Stimulated activated naive CD8-positive, alpha-beta T cell treated with anti-CD3 and anti-CD28 coated beads, Interleukin-15, amount 100 ng/mL, for 72 hours (primary cell): ENCODE measurements around the gene CPLX1.

Experiments
- ATAC-seq: fragments of 150-1000 bp; cut with Tn5 transposase; 2 replicates; pipeline ENCODE4 v1.10.0; 2021; ENCODE audit warnings: mild to moderate bottlenecking, moderate library complexity
- DNase-seq, 2 donors: peaks; one replicate each; pipeline ENCODE4 v3.0.0; 2021 to 2022
- H3K27ac Mint-ChIP-seq, 2 donors: one replicate each; pipeline ENCODE4 v1.8.0; 2022; ENCODE audit warnings: mild to moderate bottlenecking in 2 of 2, mixed read lengths in 2 of 2, moderate library complexity in 2 of 2
- H3K27me3 Mint-ChIP-seq: one replicate; pipeline ENCODE4 v1.8.0; 2022; ENCODE audit warnings: mixed read lengths
- H3K4me1 Mint-ChIP-seq: one replicate; pipeline ENCODE4 v1.8.0; 2022; ENCODE audit warnings: mild to moderate bottlenecking, mixed read lengths
- H3K4me3 Mint-ChIP-seq, 2 donors: one replicate each; pipeline ENCODE4 v1.8.0; 2022; ENCODE audit warnings: mild to moderate bottlenecking in 2 of 2, mixed read lengths in 2 of 2, moderate library complexity in 1 of 2
- H3K9me3 Mint-ChIP-seq, 2 donors: one replicate each; pipeline ENCODE4 v1.8.0; 2022; ENCODE audit warnings: mixed read lengths in 2 of 2

CPLX1 gene

GRCh38 chr4:825971-826330 is at the start of gene CPLX1:
CPLX1 (minus strand) TSS chr4:826129; CDS start chr4:824522, 1,607 bp downstream.
- H3K4me1 Mint-ChIP-seq: peaks cover 8% of the 10 kb centered on the region
- peaks cover 85% of the 10 kb centered on the region for H3K27me3 Mint-ChIP-seq
- no peak for DNase-seq
- H3K9me3 Mint-ChIP-seq: no peaks in the 10 kb centered on the region
- no peak for ATAC-seq
- H3K4me3 Mint-ChIP-seq: peak within 1 kb of the TSS; percentile 53 to 60
- H3K27ac Mint-ChIP-seq: no peak within 1 kb of the TSS

GRCh38 chr4:874971-875817 is 49.3 kb upstream of the CPLX1 start:
- H3K9me3 Mint-ChIP-seq: no peaks in the 10 kb centered on the region
- peak overlapping the region; percentile 23 to 91 for H3K27ac Mint-ChIP-seq
- no peaks in the 10 kb centered on the region for H3K27me3 Mint-ChIP-seq
- H3K4me1 Mint-ChIP-seq: peaks cover 30% of the 10 kb centered on the region
- DNase-seq: no peak
- ATAC-seq: no peak
- no peak overlapping the region for H3K4me3 Mint-ChIP-seq

GRCh38 chr4:874056-874455 is 48.1 kb upstream of the CPLX1 start:
- ATAC-seq: no peak
- DNase-seq: no peak
- Mint-ChIP-seq H3K27me3 (no peaks in the 10 kb centered on the region), H3K9me3 (no peaks in the 10 kb centered on the region), H3K27ac (no peak overlapping the region), H3K4me1 (peaks cover 19% of the 10 kb centered on the region), H3K4me3 (no peak overlapping the region)

DNA sequence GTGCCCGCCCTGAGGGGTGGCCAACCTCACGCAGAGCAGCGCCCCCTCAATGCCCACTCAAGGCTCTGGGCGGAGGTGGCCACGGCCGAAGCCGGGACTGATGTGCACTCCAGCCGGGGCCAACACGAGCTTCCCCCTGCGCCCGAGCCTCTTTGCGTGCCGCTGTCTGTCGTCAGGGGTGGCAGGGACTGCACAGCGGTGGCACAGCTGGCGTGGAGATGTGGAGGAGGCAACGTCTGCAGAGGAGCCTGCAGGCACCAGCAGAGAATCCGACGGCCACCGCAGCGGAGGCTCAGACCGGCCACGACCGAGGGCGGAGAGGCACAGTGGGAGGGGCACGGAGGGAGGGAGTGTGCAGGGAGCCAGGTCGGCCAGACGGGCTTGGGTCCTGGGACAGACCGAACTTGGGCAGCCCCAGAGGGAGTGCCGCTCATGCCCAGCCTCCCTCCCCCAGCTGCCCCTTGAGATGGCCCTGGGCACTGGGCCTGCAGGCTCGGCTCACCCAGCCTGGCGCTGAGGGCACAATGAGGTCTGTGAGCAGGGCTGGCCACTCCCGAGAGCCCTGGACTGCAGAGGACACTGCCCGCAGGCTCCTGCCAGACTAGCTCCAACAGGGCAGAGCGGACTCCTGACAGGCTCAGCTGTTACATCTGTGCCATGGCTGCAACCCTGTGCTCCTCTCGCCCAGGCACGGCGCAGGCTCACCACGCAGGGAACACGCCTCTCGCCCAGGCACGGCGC is 46.5 kb upstream of the CPLX1 start:
- Mint-ChIP-seq H3K27me3 (no peaks in the 10 kb centered on the region), H3K27ac (no peak overlapping the region), H3K4me3 (no peak overlapping the region), H3K4me1 (peaks cover 6% of the 10 kb centered on the region), H3K9me3 (no peaks in the 10 kb centered on the region)
- DNase-seq (no peak), ATAC-seq (peak; percentile 25)

DNA sequence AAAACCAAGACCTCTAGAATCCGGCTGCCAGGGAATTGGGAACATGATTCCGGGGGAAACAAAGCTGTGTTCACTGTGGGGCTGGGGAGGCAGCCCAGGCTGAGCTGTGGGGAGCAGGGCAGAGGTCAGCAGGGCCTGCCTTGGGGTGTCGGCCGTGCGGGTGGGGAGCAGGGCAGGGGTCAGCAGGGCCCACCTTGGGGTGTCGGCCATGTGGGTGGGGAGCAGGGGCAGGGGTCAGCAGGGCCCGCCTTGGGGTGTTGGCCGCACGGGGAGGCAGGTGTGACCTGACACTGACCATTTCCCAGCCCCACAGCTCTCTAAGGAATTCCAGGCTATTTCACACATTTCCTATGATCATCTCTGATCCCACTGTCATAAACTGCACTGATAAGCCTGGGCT is 45.6 kb upstream of the CPLX1 start:
- ATAC-seq (no peak), DNase-seq (no peak)
- no peaks in the 10 kb centered on the region for H3K27me3 Mint-ChIP-seq
- H3K4me3 Mint-ChIP-seq: no peak overlapping the region
- H3K4me1 Mint-ChIP-seq: no peaks in the 10 kb centered on the region
- H3K27ac Mint-ChIP-seq: no peak overlapping the region
- H3K9me3 Mint-ChIP-seq: no peaks in the 10 kb centered on the region

- Mint-ChIP-seq H3K9me3 (no peaks in the 10 kb centered on the region), H3K4me1 (no peaks in the 10 kb centered on the region), H3K4me3 (no peak overlapping the region), H3K27ac (no peak overlapping the region), H3K27me3 (no peaks in the 10 kb centered on the region)
- DNase-seq (no peak), ATAC-seq (no peak)
These were observed 45.0 kb upstream of the CPLX1 start for GRCh38 chr4:870951-871350.

DNA sequence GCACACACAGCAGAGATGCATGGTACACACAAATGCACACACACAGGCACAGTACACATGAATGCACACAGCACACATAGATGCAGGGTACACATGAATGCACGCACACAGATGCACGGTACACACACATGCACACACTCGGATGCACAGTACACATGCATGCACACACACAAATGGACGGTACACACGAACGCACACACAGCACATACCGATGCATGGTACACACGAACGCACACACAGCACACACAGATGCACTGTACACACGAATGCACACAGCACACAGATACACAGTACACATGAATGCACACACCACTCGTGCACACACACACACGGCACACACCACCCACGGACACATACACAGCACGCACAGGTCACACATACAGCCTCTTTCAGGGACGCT is 43.8 kb upstream of the CPLX1 start:
- H3K4me3 Mint-ChIP-seq: no peak overlapping the region
- no peak for DNase-seq
- no peaks in the 10 kb centered on the region for H3K9me3 Mint-ChIP-seq
- no peaks in the 10 kb centered on the region for H3K4me1 Mint-ChIP-seq
- peak overlapping the region in 1 of 2 donors; percentile 27 for H3K27ac Mint-ChIP-seq
- no peaks in the 10 kb centered on the region for H3K27me3 Mint-ChIP-seq
- ATAC-seq: no peak

GRCh38 chr4:868421-868820 is 42.5 kb upstream of the CPLX1 start:
- no peak overlapping the region for H3K27ac Mint-ChIP-seq
- H3K4me3 Mint-ChIP-seq: no peak overlapping the region
- no peak for ATAC-seq
- H3K9me3 Mint-ChIP-seq: no peaks in the 10 kb centered on the region
- no peaks in the 10 kb centered on the region for H3K4me1 Mint-ChIP-seq
- no peak for DNase-seq
- no peaks in the 10 kb centered on the region for H3K27me3 Mint-ChIP-seq

DNA sequence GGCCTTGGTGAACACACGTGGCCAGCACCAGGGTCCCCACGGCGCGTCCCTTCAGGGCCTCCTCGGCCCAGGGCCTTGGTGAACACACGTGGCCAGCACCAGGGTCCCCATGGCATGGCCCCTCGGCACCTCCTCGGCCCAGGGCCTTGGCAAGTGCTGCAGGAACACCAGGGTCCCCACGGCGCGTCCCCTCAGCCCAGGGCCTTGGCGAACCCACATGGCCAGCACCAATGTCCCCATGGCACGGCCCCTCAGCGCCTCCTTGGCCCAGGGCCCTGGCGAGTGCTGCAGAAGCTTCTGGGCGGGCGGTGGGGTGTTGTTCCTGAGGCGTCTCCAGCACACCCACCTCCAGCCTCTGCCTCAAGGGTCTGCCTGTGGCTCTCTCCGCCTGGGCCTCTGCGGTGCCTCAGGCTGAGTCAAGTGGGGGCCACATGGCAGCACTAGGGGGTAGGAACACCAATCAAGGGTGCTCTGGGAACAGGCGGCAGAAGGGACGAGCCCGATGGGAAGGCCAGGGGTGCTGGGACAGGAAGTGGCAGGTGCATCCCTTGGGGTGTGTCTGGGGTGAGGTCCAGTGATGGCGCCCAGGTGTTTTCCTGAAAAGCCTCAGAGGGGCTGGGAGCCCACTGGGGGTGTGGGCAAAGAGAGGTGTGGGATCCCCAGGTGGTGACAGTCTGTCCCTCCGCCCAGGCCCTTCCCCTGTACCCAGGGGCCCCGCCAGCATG is 41.8 kb upstream of the CPLX1 start:
- ATAC-seq: no peak

GRCh38 chr4:866761-867390 is 40.9 kb upstream of the CPLX1 start:
- no peak for DNase-seq
- H3K4me3 Mint-ChIP-seq: no peak overlapping the region
- H3K4me1 Mint-ChIP-seq: no peaks in the 10 kb centered on the region
- H3K27ac Mint-ChIP-seq: no peak overlapping the region
- ATAC-seq: no peak
- H3K9me3 Mint-ChIP-seq: no peaks in the 10 kb centered on the region
- H3K27me3 Mint-ChIP-seq: no peaks in the 10 kb centered on the region

More for the DNA sequence above, 41.8 kb upstream of the CPLX1 start:
- Mint-ChIP-seq H3K27me3 (no peaks in the 10 kb centered on the region), H3K27ac (no peak overlapping the region), H3K4me3 (no peak overlapping the region), H3K9me3 (no peaks in the 10 kb centered on the region), H3K4me1 (no peaks in the 10 kb centered on the region)
- no peak for DNase-seq

GRCh38 chr4:866068-866760 is 40.3 kb upstream of the CPLX1 start:
- Mint-ChIP-seq H3K27me3 (no peaks in the 10 kb centered on the region), H3K4me3 (no peak overlapping the region), H3K4me1 (no peaks in the 10 kb centered on the region), H3K9me3 (no peaks in the 10 kb centered on the region), H3K27ac (no peak overlapping the region)
- DNase-seq (no peak), ATAC-seq (no peak)

DNA sequence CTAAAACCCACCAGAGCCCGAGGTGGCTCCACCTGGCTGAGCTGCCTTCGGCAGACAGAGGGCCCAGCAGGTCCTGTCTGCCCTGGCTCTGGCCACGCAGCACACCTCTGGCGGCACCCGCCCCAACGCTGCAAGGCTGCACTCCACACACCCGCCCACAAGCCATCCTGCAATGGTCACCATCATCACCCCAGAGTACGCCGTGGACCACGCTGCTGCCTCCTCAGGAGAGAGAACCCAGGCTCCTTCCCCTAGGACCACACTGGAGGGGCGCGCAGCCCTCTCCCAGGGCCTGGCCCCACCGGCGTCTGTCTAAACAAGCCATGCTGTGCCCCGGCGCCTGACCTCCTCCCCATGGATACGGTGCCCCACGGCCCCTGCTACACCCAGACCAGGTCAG is 39.6 kb upstream of the CPLX1 start:
- H3K27me3 Mint-ChIP-seq: no peaks in the 10 kb centered on the region
- ATAC-seq (peak; percentile 35), DNase-seq (no peak)
- peak overlapping the region in 1 of 2 donors; percentile 78 for H3K27ac Mint-ChIP-seq
- no peaks in the 10 kb centered on the region for H3K9me3 Mint-ChIP-seq
- H3K4me1 Mint-ChIP-seq: no peaks in the 10 kb centered on the region
- no peak overlapping the region for H3K4me3 Mint-ChIP-seq

- Mint-ChIP-seq H3K27ac (no peak overlapping the region), H3K4me1 (no peaks in the 10 kb centered on the region), H3K9me3 (no peaks in the 10 kb centered on the region), H3K27me3 (no peaks in the 10 kb centered on the region), H3K4me3 (no peak overlapping the region)
- ATAC-seq (no peak), DNase-seq (no peak)
These were observed 39.2 kb upstream of the CPLX1 start for GRCh38 chr4:865121-865465.

GRCh38 chr4:864456-865120 is 38.7 kb upstream of the CPLX1 start:
- H3K27me3 Mint-ChIP-seq: no peaks in the 10 kb centered on the region
- DNase-seq (no peak), ATAC-seq (no peak)
- H3K4me3 Mint-ChIP-seq: no peak overlapping the region
- no peaks in the 10 kb centered on the region for H3K4me1 Mint-ChIP-seq
- H3K27ac Mint-ChIP-seq: no peak overlapping the region
- no peaks in the 10 kb centered on the region for H3K9me3 Mint-ChIP-seq

- Mint-ChIP-seq H3K4me1 (peaks cover 18% of the 10 kb centered on the region), H3K27ac (no peak overlapping the region), H3K27me3 (no peaks in the 10 kb centered on the region), H3K4me3 (no peak overlapping the region), H3K9me3 (peaks cover 7 to 19% of the 10 kb centered on the region in 2 donors)
- DNase-seq (no peak), ATAC-seq (no peak)
These were observed 34.6 kb upstream of the CPLX1 start for GRCh38 chr4:860561-860960.
